ENCODE data around the gene POFUT2.
"Not testable (repeated sequence)": the region's sequence is repeated elsewhere in the genome, so short reads cannot be mapped to it uniquely, and the experiment has no call there.

POFUT2 gene

DNA sequence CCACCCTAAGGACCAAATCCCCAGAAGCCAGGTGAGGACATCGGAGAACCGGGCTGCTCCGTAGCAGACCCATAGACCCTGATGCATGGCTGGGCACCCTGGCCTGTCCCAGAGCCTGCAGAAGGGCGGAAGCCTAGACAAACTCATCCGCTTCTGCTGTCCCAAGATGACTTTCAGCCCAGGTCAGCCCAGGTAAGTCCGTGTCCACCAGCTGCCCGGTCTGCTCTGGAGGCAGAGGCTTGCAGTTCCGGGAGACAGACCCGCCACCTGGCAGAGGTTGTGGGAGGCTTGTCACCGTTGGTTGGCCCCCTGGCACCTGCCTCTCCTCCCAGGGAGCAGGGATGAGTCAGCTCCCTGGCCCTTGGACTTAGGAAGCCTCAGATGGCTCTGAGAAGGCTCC, 22.8 kb upstream of the POFUT2 start:
- no peak for DNase-seq (ENCODE audit: low spot score)

- DNase-seq (ENCODE audit: low spot score): no peak
Observed at GRCh38 chr21:45309987-45310381, 22.3 kb upstream of the POFUT2 start.

- peak; percentile 34 for DNase-seq (ENCODE audit: low spot score)
Observed at GRCh38 chr21:45309069-45309986, 21.6 kb upstream of the POFUT2 start.

GRCh38 chr21:45308194-45309068, 20.7 kb upstream of the POFUT2 start:
- DNase-seq (ENCODE audit: low spot score): no peak

GRCh38 chr21:45307597-45308158, 20.0 kb upstream of the POFUT2 start:
- DNase-seq (ENCODE audit: low spot score): not testable (repeated sequence)

GRCh38 chr21:45306832-45307571, 19.3 kb upstream of the POFUT2 start:
- no peak for DNase-seq (ENCODE audit: low spot score)

- DNase-seq (ENCODE audit: low spot score): no peak
Observed at GRCh38 chr21:45306453-45306831, 18.7 kb upstream of the POFUT2 start.

DNA sequence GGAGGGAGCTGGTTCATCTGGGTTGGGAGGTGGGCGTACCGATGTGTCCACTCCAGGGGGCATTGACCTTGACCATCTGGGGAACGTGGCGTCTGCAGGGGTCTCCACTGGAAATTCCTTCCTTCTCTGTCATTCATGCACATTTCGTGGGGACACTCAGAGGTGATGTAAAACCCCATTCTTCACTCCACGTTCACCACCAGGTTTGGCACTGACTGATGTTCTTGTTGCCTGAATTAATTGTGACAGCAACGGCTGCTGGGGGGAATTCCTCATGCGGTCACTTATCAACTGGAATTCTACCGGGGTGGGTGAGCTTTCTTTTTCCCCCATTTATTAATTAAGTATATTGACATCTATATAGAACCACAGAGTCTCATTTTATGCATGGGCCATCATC, 18.1 kb upstream of the POFUT2 start:
- DNase-seq (ENCODE audit: low spot score): no peak

- DNase-seq (ENCODE audit: low spot score): peak; percentile 34
Observed at GRCh38 chr21:45304945-45305344, 17.2 kb upstream of the POFUT2 start.

GRCh38 chr21:45304476-45304830, 16.8 kb upstream of the POFUT2 start:
- no peak for DNase-seq (ENCODE audit: low spot score)

- no peak for DNase-seq (ENCODE audit: low spot score)
Observed at GRCh38 chr21:45303751-45304475, 16.2 kb upstream of the POFUT2 start.

DNA sequence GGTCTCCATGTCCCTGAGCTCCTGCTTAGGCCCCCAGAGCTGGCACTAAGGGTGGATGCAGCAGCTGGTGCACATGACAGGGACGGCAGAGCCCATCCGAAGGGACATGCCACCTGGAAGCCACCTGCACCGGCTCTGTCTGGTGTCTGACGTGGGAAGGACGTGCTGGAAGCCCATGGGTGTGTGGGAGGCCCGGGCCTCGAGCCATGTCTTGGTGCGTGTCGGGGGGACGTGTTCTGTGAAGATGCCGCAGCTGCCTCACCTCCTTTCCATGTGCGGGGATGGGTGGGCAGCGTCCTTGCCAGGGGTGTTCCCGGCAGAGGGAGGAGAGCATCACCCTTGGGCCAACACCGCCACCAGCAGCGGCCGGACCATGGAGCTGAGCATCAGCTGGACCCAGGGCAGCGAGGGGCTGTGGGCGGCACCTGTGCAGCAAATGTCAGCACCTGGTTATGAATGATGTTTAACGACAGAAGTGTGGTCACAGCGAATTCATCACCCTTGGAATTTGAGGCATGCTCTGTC, 15.5 kb upstream of the POFUT2 start:
- no peak for DNase-seq (ENCODE audit: low spot score)

DNA sequence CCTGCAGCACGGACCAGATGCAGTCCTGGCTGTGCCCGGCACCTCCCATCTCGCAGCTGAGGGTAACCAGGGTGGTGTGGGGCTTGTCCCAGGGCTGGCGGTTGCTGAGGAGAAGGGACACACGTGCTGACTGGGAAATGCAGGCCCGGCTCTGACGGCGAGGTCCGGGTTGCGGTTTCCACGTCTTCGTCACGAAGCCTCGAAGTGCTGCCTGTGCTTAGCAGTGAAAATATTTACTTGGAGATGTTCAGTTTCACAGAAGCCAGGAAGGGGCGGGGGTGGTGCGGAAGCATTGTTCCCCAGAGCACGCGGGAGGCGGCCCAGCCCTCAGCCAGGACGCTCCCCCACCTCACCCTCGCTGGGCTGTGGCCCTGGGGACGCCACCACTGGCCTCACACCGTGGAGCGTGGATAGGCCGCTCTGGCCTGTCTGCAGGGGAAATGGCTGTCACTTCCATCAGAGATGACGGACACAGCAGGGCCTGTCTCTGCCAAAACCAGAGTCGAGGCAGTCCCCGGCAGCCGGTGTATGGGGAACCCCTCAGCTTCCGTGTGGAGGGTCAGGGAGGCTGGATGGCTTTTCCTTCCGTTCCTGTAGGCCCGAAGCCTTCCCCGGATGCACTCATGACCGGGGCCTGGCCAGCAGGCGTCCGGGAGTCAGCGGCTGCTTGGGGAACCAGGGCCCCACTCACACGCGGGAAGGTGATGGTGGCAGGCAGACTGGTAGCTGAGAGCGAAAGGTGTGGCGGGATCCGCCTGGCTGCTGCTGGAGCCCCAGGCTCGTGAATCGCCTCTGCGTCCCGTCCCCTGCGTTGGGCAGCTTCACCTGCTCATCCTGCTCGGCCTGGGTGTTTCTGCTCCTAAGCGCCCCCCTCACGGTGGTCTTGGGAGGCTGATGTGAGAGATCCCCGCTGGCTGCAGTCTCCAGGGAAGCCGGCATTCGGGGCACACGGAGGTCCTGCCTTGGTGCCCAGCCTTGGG, 14.7 kb upstream of the POFUT2 start:
- DNase-seq (ENCODE audit: low spot score): peak; percentile 63

- no peak for DNase-seq (ENCODE audit: low spot score)
Observed at GRCh38 chr21:45301521-45302081, 13.9 kb upstream of the POFUT2 start.

GRCh38 chr21:45300786-45301520, 13.3 kb upstream of the POFUT2 start:
- no peak for DNase-seq (ENCODE audit: low spot score)

GRCh38 chr21:45299864-45300785, 12.4 kb upstream of the POFUT2 start:
- DNase-seq (ENCODE audit: low spot score): no peak

GRCh38 chr21:45299026-45299863, 11.6 kb upstream of the POFUT2 start:
- DNase-seq (ENCODE audit: low spot score): no peak
